CD4-positive, CD25-positive, alpha-beta regulatory T cell (primary cell): Measurements from ENCODE around the gene SRGN. TPM values are rescaled to one million over a fixed set of nuclear protein-coding genes. Genes with fewer than 3 reads are reported as not detected.

Experiments
- ATAC-seq, 2 donors: fragments of 150-1000 bp; cut with Tn5 transposase; one replicate each; pipeline ENCODE4 v1.10.0; 2021; ENCODE audit warnings: low read depth in 2 of 2, moderate number of reproducible peaks in 2 of 2, moderate library complexity in 1 of 2
- DNase-seq, 3 donors: peaks; one replicate each; pipeline versions ENCODE4 v3.0.0 to v3.0.0-alpha.2; 2012 to 2022; ENCODE audit warnings: mixed read lengths in 1 of 3
- H3K27ac ChIP-seq: one replicate; pipeline ENCODE4 v1.7.0; 2013; ENCODE audit warnings: mild to moderate bottlenecking, low read length; ENCODE audit not compliant: insufficient read depth, poor library complexity, severe bottlenecking
- H3K27me3 ChIP-seq: one replicate; pipeline ENCODE4 v1.7.0; 2013; ENCODE audit warnings: low read length; ENCODE audit not compliant: control insufficient read depth, insufficient read depth
- H3K36me3 ChIP-seq: one replicate; pipeline ENCODE4 v1.7.0; 2013; ENCODE audit warnings: mild to moderate bottlenecking, low read length, moderate library complexity; ENCODE audit not compliant: control insufficient read depth, insufficient read depth
- H3K4me1 ChIP-seq: 2 replicates; pipeline ENCODE4 v1.7.0; 2013; ENCODE audit warnings: mild to moderate bottlenecking, low read length; ENCODE audit not compliant: insufficient read depth, control insufficient read depth, poor library complexity, severe bottlenecking
- H3K4me3 ChIP-seq: one replicate; pipeline ENCODE4 v1.7.0; 2013; ENCODE audit warnings: low read depth, mild to moderate bottlenecking, low read length, moderate library complexity
- H3K9me3 ChIP-seq, 2 experiments: 1 replicate in 1 of 2; 2 replicates in 1 of 2; pipeline ENCODE4 v1.7.0; 2013; ENCODE audit warnings: low read length in 2 of 2, mild to moderate bottlenecking in 1 of 2, moderate library complexity in 1 of 2; ENCODE audit not compliant: control insufficient read depth in 2 of 2
- H3K27ac Mint-ChIP-seq, 3 donors: one replicate each; pipeline ENCODE4 v1.8.0; 2020 to 2022; ENCODE audit warnings: mild to moderate bottlenecking in 3 of 3, mixed read lengths in 3 of 3, moderate library complexity in 2 of 3
- H3K27me3 Mint-ChIP-seq: one replicate; pipeline ENCODE4 v1.8.0; 2022; ENCODE audit warnings: mild to moderate bottlenecking, mixed read lengths
- H3K36me3 Mint-ChIP-seq: one replicate; pipeline ENCODE4 v1.8.0; 2020; ENCODE audit warnings: mixed read lengths
- H3K4me1 Mint-ChIP-seq, 4 donors: one replicate each; pipeline ENCODE4 v1.8.0; 2020 to 2022; ENCODE audit warnings: mixed read lengths in 4 of 4, mild to moderate bottlenecking in 1 of 4
- H3K4me3 Mint-ChIP-seq, 4 donors: one replicate each; pipeline ENCODE4 v1.8.0; 2020 to 2022; ENCODE audit warnings: mild to moderate bottlenecking in 4 of 4, mixed read lengths in 4 of 4, moderate library complexity in 3 of 4
- H3K9me3 Mint-ChIP-seq, 7 donors: one replicate each; pipeline ENCODE4 v1.8.0; 2020 to 2022; ENCODE audit warnings: mixed read lengths in 7 of 7, mild to moderate bottlenecking in 3 of 7, moderate library complexity in 2 of 7
- polyA plus RNA-seq, 4 donors: library from polyadenylated mRNA; unstranded; fragments of 300-500 nt; fragmentation: Illumina TruSeq; gene quantifications; one replicate each; pipeline ENCODE4 v1.2.3, GENCODE V29; 2021
- total RNA-seq: library from RNA; stranded (reverse); gene quantifications from one replicate; pipeline ENCODE4 v1.2.3, GENCODE V29; 2022

Gene SRGN
- total and polyA plus RNA-seq, 5 donors from 2014 or later: 254 to 580 (median 343) TPM

DNA sequence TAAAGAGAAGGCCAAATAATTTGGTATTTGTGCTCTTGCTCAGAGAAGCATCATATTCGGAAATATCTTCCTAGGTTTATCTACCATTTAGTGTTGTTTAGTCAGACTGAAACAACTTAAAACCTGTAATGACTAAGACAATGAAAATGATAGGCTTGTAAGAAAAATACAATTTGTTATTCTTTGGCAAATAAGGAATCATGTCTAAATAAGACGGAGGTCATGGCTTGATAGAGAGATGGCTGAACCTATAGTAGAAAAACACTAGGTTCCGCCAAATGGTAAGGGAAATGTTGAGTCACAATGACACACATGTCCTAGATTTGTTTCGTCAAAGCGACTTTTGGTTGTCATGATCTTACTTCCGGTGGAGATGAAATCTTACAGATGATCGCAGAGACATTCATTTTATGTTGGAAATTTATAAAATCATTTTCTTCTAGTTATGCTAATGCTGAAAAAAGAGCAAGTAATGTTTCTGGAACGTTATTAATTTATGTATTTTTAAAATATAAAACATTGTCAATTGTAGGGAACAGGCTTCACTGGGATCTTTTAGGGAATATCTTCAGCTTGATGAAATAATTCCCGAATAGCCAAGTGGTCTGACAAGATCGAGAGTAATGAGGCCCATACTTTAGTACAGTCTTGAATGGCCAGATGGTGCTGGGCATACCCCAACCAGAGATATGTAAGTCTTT lies 1.0 kb downstream of the SRGN start:
- ATAC-seq (peak; percentile 38 to 53), DNase-seq (peak; percentile 52 to 89 (median 85))
- Histone ChIP-seq H3K4me1 (peaks cover 47% of the 10 kb centered on the region), H3K4me3 (peak overlapping the region; percentile 100), H3K27ac (peak overlapping the region; percentile 99), H3K36me3 (no peaks in the 10 kb centered on the region), H3K27me3 (no peaks in the 10 kb centered on the region), H3K9me3 (no peaks in the 10 kb centered on the region)
- Mint-ChIP-seq H3K27me3 (peaks cover 11% of the 10 kb centered on the region), H3K36me3 (peaks cover 6% of the 10 kb centered on the region), H3K4me1 (peaks cover 15 to 74% (median 43%) of the 10 kb centered on the region in 4 donors), H3K9me3 (no peaks in the 10 kb centered on the region), H3K4me3 (peak overlapping the region; percentile 89 to 95 (median 92)), H3K27ac (peak overlapping the region; percentile 86 to 97 (median 96))

DNA sequence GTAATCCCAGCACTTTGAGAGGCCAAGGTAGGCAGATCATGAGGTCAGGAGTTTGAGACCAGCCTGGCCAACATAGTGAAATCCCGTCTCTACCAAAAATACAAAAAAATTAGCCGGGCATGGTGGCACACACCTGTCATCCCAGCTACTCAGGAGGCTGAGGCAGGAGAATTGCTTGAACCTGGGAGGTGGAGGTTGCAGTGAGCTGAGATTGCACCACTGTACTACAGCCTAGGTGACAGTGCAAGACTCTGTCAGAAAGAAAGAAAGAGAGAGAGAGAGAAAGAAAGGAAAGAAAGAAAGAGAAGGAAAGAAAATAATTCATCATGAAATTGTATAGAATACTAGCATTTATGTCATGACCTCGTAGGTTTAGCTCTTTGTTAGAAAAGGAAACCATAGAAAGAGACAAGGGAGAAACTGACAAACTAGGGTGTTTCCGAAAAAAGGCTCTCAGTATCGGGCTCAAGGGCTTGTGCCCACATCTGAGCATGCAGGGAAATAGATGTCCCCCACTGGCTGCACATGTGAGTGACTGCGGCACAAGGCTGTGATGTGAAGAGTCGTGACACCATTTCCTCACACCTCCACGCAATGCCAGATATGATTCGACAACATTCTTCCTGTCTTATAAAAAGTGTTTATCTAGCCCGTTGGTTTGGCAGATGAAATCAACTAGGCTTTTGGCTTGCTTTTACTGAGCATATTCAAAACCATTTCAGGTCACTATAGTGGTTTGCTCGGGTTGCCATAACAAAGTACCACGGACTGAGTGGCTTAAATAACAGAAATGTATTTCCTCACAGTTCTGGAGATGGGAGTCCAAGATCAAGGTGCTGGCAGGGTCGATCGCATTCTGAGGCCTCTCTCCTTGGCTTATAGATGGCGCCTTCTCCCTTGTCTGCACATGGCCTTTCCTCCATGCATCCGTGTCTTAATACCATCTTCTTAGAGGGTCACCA lies 2.0 kb downstream of the SRGN start:
- peaks cover 15 to 75% (median 44%) of the 10 kb centered on the region in 4 donors for H3K4me1 Mint-ChIP-seq
- peak overlapping the region; percentile 100 for H3K4me3 ChIP-seq
- H3K27ac Mint-ChIP-seq: peak overlapping the region; percentile 86 to 97 (median 96)
- H3K36me3 ChIP-seq: peaks cover 2% of the 10 kb centered on the region
- no peaks in the 10 kb centered on the region for H3K9me3 Mint-ChIP-seq
- peak overlapping the region; percentile 89 to 95 (median 92) for H3K4me3 Mint-ChIP-seq
- peak; percentile 73 to 88 (median 85) for DNase-seq
- H3K9me3 ChIP-seq: no peaks in the 10 kb centered on the region
- H3K4me1 ChIP-seq: peaks cover 47% of the 10 kb centered on the region
- H3K27me3 ChIP-seq: no peaks in the 10 kb centered on the region
- H3K36me3 Mint-ChIP-seq: peaks cover 6% of the 10 kb centered on the region
- ATAC-seq: peak; percentile 44 to 48
- peak overlapping the region; percentile 99 for H3K27ac ChIP-seq
- H3K27me3 Mint-ChIP-seq: peaks cover 11% of the 10 kb centered on the region

DNA sequence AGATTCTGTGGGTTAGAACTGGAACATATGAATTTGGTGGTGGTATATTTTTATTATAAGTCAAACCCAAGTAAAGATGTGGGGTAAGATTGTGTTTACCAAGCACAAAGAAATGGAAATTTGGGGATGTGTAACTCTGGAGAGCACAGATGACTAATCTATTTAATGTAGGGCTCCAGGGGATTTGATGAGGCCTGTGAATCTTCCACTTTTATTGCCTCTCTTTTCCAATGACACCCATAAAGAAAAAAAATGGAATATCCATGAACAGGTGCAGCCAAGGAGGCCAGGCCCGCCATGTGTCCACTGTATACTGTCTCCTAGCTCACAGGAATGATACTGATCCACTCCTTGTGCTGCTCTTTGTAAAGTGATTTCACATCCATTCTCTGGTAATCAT lies 2.8 kb downstream of the SRGN start:
- Mint-ChIP-seq H3K27ac (peak overlapping the region; percentile 86 to 97 (median 96)), H3K36me3 (peaks cover 6% of the 10 kb centered on the region), H3K4me3 (peak overlapping the region; percentile 89 to 95 (median 92)), H3K4me1 (peaks cover 15 to 72% (median 47%) of the 10 kb centered on the region in 4 donors), H3K27me3 (peaks cover 11% of the 10 kb centered on the region), H3K9me3 (no peaks in the 10 kb centered on the region)
- peak overlapping the region; percentile 99 for H3K27ac ChIP-seq
- peak overlapping the region; percentile 100 for H3K4me3 ChIP-seq
- DNase-seq (no peak), ATAC-seq (no peak)
- peaks cover 47% of the 10 kb centered on the region for H3K4me1 ChIP-seq
- no peaks in the 10 kb centered on the region for H3K9me3 ChIP-seq
- H3K36me3 ChIP-seq: peaks cover 2% of the 10 kb centered on the region
- no peaks in the 10 kb centered on the region for H3K27me3 ChIP-seq

DNA sequence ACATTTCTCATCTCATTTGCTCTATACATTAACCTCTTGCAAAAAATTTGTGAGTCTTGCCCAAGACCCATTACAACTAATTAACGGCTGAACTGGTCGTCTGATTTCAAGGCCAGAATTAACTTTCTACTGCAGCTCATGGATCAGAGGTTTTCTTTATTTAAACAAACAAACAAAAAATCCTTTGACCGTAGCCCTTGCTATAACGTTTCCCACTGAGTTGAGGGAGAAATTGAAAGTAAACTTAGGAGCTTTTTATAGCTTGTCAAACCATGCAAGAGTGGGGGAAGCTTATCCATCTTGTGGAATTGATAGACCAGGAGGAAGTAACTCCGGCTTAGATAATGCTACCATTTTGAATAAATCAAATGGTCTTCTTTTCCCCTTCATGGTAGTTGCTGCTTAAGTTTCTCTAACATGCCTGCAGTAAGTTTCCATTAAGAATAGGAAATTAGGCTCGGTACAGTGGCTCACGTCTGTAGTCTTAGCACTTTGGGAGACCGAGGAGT lies 3.3 kb downstream of the SRGN start:
- H3K4me3 Mint-ChIP-seq: peak overlapping the region; percentile 89 to 95 (median 92)
- Histone ChIP-seq H3K9me3 (no peaks in the 10 kb centered on the region), H3K27me3 (no peaks in the 10 kb centered on the region), H3K27ac (peak overlapping the region; percentile 99), H3K4me1 (peaks cover 43% of the 10 kb centered on the region), H3K4me3 (peak overlapping the region; percentile 100), H3K36me3 (peaks cover 3% of the 10 kb centered on the region)
- peaks cover 3% of the 10 kb centered on the region for H3K36me3 Mint-ChIP-seq
- DNase-seq (no peak), ATAC-seq (no peak)
- peak overlapping the region; percentile 86 to 97 (median 96) for H3K27ac Mint-ChIP-seq
- no peaks in the 10 kb centered on the region for H3K9me3 Mint-ChIP-seq
- H3K27me3 Mint-ChIP-seq: peaks cover 11% of the 10 kb centered on the region
- H3K4me1 Mint-ChIP-seq: peaks cover 15 to 68% (median 46%) of the 10 kb centered on the region in 4 donors

DNA sequence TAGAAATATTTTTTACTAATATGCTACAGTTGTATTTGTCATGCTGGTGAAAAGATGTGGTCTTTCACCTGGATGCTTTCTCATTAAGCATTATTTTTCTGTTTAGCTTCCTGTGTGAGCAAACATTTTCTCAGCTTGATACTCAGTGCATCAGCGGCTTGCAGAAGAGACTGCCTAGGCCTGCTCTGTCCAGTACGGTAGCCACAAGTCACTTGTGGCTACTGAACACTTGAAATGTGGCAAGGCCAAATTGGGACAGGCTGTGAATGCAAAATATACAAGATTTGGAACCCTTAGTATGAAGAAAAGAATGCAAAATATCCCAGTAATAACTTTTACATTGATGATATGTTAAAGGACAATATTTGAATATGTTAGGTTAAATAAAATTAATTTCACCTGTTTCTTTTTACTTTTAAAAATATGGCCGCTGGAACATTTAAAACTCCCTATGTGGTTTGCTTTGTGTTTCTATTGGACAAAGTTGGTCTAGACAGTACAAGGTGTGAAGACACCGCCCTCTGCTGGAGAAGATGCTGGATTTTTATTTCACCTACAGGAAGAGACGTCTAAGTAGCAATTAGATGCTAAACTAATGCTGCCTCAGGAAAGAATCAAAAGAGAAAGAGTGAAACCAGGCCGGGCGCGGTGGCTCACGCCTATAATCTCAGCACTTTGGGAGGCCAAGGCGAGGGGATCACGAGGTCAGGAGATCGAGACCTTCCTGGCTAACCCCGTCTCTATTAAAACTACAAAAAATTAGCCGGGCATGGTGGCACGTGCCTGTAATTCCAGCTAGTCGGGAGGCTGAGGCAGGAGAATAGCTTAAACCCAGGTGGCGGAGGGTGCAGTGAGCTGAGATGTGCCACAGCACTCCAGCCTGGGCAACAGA lies 5.3 kb downstream of the SRGN start:
- peak overlapping the region; percentile 5 to 87 (median 40) for H3K4me3 Mint-ChIP-seq
- peaks cover 9% of the 10 kb centered on the region for H3K36me3 Mint-ChIP-seq
- ATAC-seq (peak; percentile 72 to 74), DNase-seq (peak; percentile 75 to 94 (median 89))
- Histone ChIP-seq H3K27ac (peak overlapping the region; percentile 99), H3K4me3 (peak overlapping the region; percentile 74), H3K27me3 (no peaks in the 10 kb centered on the region), H3K9me3 (no peaks in the 10 kb centered on the region), H3K36me3 (peaks cover 14% of the 10 kb centered on the region), H3K4me1 (peaks cover 34% of the 10 kb centered on the region)
- H3K4me1 Mint-ChIP-seq: peaks cover 17 to 64% (median 50%) of the 10 kb centered on the region in 4 donors
- peak overlapping the region; percentile 65 to 96 (median 86) for H3K27ac Mint-ChIP-seq
- peaks cover 6% of the 10 kb centered on the region for H3K27me3 Mint-ChIP-seq
- peaks cover 0 to 1% (median 0%) of the 10 kb centered on the region in 7 donors for H3K9me3 Mint-ChIP-seq

DNA sequence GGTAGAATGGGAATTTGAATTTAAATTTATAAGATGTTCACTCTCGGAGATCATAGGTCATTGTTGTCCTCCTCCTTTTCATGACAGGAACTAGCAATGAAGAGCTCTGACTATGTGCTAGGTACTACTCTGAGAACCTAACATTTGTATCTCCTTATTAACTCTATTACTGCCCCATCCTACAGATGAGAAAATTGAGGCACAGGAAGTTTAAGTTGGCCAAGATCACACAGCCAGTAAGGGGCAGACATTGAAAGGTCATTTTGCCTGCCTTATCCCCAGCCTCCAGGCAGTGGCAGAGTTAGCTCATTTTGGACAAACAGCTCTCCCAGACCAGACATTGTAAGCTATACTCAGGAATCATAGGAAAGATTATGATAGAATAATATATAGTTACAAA lies 6.0 kb downstream of the SRGN start:
- H3K4me3 ChIP-seq: no peak overlapping the region
- no peak for ATAC-seq

More for the DNA sequence above, 6.0 kb downstream of the SRGN start:
- Mint-ChIP-seq H3K4me3 (peak overlapping the region in 1 of 4 donors; percentile 87), H3K9me3 (peaks cover 0 to 1% (median 0%) of the 10 kb centered on the region in 7 donors), H3K36me3 (peaks cover 11% of the 10 kb centered on the region), H3K4me1 (peaks cover 14 to 63% (median 49%) of the 10 kb centered on the region in 4 donors), H3K27ac (peak overlapping the region in 2 of 3 donors; percentile 65 to 86), H3K27me3 (peaks cover 6% of the 10 kb centered on the region)
- Histone ChIP-seq H3K27me3 (no peaks in the 10 kb centered on the region), H3K4me1 (peaks cover 34% of the 10 kb centered on the region), H3K36me3 (peaks cover 20% of the 10 kb centered on the region), H3K9me3 (no peaks in the 10 kb centered on the region), H3K27ac (peak overlapping the region; percentile 99)
- no peak for DNase-seq
